HepG2 (cell line): ENCODE data around the gene DND1. TPM values are rescaled to one million over a fixed set of nuclear protein-coding genes. Genes with fewer than 3 reads are reported as not detected.

Experiments
- ATAC-seq: fragments of 200-7000 bp; cut with Tn5 transposase; 3 replicates; pipeline ENCODE4 v1.9.1; 2020; ENCODE audit warnings: mild to moderate bottlenecking, moderate library complexity
- BruUV-seq: library from RNA; stranded (reverse); fragments of 400-500 nt; replicated peaks from 2 replicates; lab custom pipeline; 2021; lab: Mats Ljungman, UMichigan
- CTCF ChIA-PET: fragments of 300-600 bp; formaldehyde crosslinking; extraction: SDS; loops from one replicate; lab custom pipeline; 2021; ENCODE audit warnings: low total read pairs, inconsistent platforms, low intra/inter-chr PET ratio; lab: Yijun Ruan, JAX
- POLR2A ChIA-PET: fragments of 350-600 bp; sonication (Branson Sonifier 250); formaldehyde crosslinking; loops from one replicate; lab custom pipeline; 2020; ENCODE audit warnings: antibody characterized with exemption, inconsistent platforms; lab: Yijun Ruan, JAX
- DNase-seq: peaks from one replicate; pipeline ENCODE4 v3.0.0-alpha.2; 2015; ENCODE audit warnings: low spot score
- FAIRE-seq: peaks from 3 replicates; lab custom pipeline; 2011; peaks lifted over from hg19 to GRCh38; lab: Jason Lieb, UNC
- H2AFZ ChIP-seq: one replicate; pipeline ENCODE4 v1.6.1; 2011; ENCODE audit warnings: low read length, inconsistent platforms
- H3K27ac ChIP-seq: fragments of 300-600 bp; 3 replicates; pipeline ENCODE4 v1.8.0; 2011; ENCODE audit warnings: mixed run types, mild to moderate bottlenecking, mixed read lengths, low read length, inconsistent platforms; ENCODE audit not compliant: insufficient read depth; ENCODE audit errors: extremely low read length
- H3K27me3 ChIP-seq, 2 experiments: fragments of 200-600 bp in 1 of 2; 2 replicates in 1 of 2; 3 replicates in 1 of 2; pipeline versions ENCODE4 v1.6.0 to v1.8.0; 2011; ENCODE audit warnings: low read length in 2 of 2, mild to moderate bottlenecking in 2 of 2, moderate library complexity in 2 of 2, inconsistent platforms in 1 of 2; ENCODE audit not compliant: insufficient read depth in 2 of 2, control insufficient read depth in 1 of 2
- H3K36me3 ChIP-seq, 2 experiments: fragments of 200-600 bp in 1 of 2; replicated peaks in 1 of 2; 2 replicates in 1 of 2; 3 replicates in 1 of 2; pipeline versions ENCODE4 v1.5.1 to v1.8.0; 2011; ENCODE audit warnings: low read length in 2 of 2, inconsistent platforms in 1 of 2; ENCODE audit not compliant: insufficient read depth in 2 of 2, control insufficient read depth in 1 of 2
- H3K4me1 ChIP-seq: 2 replicates; pipeline ENCODE4 v1.5.1; 2012; ENCODE audit warnings: low read length, inconsistent platforms; ENCODE audit not compliant: insufficient read depth
- H3K4me2 ChIP-seq: 2 replicates; pipeline ENCODE4 v1.6.0; 2011; ENCODE audit warnings: low read depth, low read length, inconsistent platforms
- H3K4me3 ChIP-seq, 3 experiments: fragments of 200-600 bp in 1 of 3; sonication (generic), shearing (Covaris generic) in 1 of 3; replicated peaks in 1 of 3; 2 replicates each; pipeline ENCODE4 v1.5.1; 2011 to 2016; ENCODE audit warnings: low read length in 3 of 3, inconsistent platforms in 2 of 3, low read depth in 2 of 3, mild to moderate bottlenecking in 2 of 3, control low read depth in 1 of 3, mixed read lengths in 1 of 3; ENCODE audit not compliant: insufficient read depth in 1 of 3
- H3K79me2 ChIP-seq: one replicate; pipeline ENCODE4 v1.6.1; 2011; ENCODE audit warnings: low read length, inconsistent platforms; ENCODE audit not compliant: insufficient read depth
- H3K9ac ChIP-seq: 2 replicates; pipeline ENCODE4 v1.6.0; 2011; ENCODE audit warnings: mild to moderate bottlenecking, low read depth, low read length, inconsistent platforms; ENCODE audit not compliant: insufficient read depth
- H3K9me3 ChIP-seq: 2 replicates; pipeline ENCODE4 v1.5.1; 2012; ENCODE audit warnings: mild to moderate bottlenecking, low read length
- H4K20me1 ChIP-seq: 2 replicates; pipeline ENCODE4 v1.6.0; 2011; ENCODE audit warnings: inconsistent platforms, mild to moderate bottlenecking, low read length, moderate library complexity; ENCODE audit not compliant: insufficient read depth
- AKAP8 ChIP-seq: sonication (generic); formaldehyde crosslinking; IDR thresholded peaks from 2 replicates; pipeline ENCODE4 v1.5.1; 2020; ENCODE audit warnings: mild to moderate bottlenecking, missing genetic modification reagents
- FIP1L1 ChIP-seq: fragments of 200-400 bp; formaldehyde crosslinking; IDR thresholded peaks from 2 replicates; pipeline ENCODE4 v1.6.1; 2018; ENCODE audit warnings: low read depth, mild to moderate bottlenecking, low read length, moderate library complexity, borderline replicate concordance; ENCODE audit not compliant: insufficient read depth
- MLXIP ChIP-seq: sonication (generic); formaldehyde crosslinking; IDR thresholded peaks from 2 replicates; pipeline ENCODE4 v1.9.0; 2021; ENCODE audit warnings: missing genetic modification reagents, borderline replicate concordance
- RORA ChIP-seq: sonication (generic); formaldehyde crosslinking; IDR thresholded peaks from 2 replicates; pipeline ENCODE4 v1.5.0; 2020; ENCODE audit warnings: mild to moderate bottlenecking, missing genetic modification reagents, moderate library complexity
- SKI ChIP-seq: fragments of 450-650 bp; IDR thresholded peaks from one replicate; pipeline ENCODE4 v1.6.1; 2018; ENCODE audit warnings: mild to moderate bottlenecking; ENCODE audit not compliant: partially characterized antibody
- SNAI1 ChIP-seq: sonication (generic); formaldehyde crosslinking; IDR thresholded peaks from 2 replicates; pipeline ENCODE4 v1.5.0; 2020; ENCODE audit warnings: mild to moderate bottlenecking, missing genetic modification reagents, borderline replicate concordance
- TBX3 ChIP-seq: fragments of 450-650 bp; IDR thresholded peaks from 2 replicates; pipeline ENCODE4 v1.6.1; 2017; ENCODE audit warnings: antibody characterized with exemption, mild to moderate bottlenecking, inconsistent platforms, borderline replicate concordance
- ZBTB37 ChIP-seq: sonication (generic); formaldehyde crosslinking; IDR thresholded peaks from 2 replicates; pipeline ENCODE4 v1.4.0; 2020; ENCODE audit warnings: mild to moderate bottlenecking, missing genetic modification reagents
- ZNF792 ChIP-seq: IDR thresholded peaks from 2 replicates; pipeline ENCODE4 v1.6.1; 2016
- WGBS: methylation state at CpG from one replicate; pipeline ENCODE4 v1.1.6; 2017; ENCODE audit warnings: low lambda C conversion rate; 5-methylcytosine and 5-hydroxymethylcytosine counted together
- in situ Hi-C: cut with HindIII; loops from 2 replicates; pipeline ENCODE4 v1.10.0; 2017; ENCODE audit warnings: low pct_unique_long_range_greater_than_20kb; ENCODE audit not compliant: extremely low pct_ligation_motif_present
- intact Hi-C: fragments of 100-400 bp; cut with micrococcal nuclease; formaldehyde crosslinking; loops from one replicate; pipeline ENCODE4 v1.10.0; 2022; ENCODE audit not compliant: unreplicated experiment
- polyA plus RNA-seq, 8 experiments: library from polyadenylated mRNA; depleted of rRNA in 3 of 8; stranded (reverse) in 7 of 8; unstranded in 1 of 8; fragments of >200 nt; fragmentation: Illumina TruSeq in 4 of 8; extraction: Trizol in 4 of 8; gene quantifications; 2 replicates each; pipeline versions ENCODE4 v1.2.1 to v1.2.3, GENCODE V29; 2011 to 2016; ENCODE audit warnings: low read depth in 4 of 8, missing spikeins in 1 of 8, mixed read lengths in 1 of 8; ENCODE audit not compliant: insufficient read depth in 1 of 8
- total RNA-seq, 5 experiments: library from RNA; depleted of rRNA; stranded (reverse); fragments of >200 nt; fragmentation: Illumina TruSeq; extraction: Trizol; gene quantifications; 2 replicates each; pipeline ENCODE4 v1.2.3, GENCODE V29; 2016; ENCODE audit warnings: low read depth in 1 of 5

Gene DND1
- total and polyA plus RNA-seq, 2 of the 13 experiments (the other 11 are each of a cell fraction or from before 2014, with no cell fraction given), result 0.48 to 0.55 TPM

DNA sequence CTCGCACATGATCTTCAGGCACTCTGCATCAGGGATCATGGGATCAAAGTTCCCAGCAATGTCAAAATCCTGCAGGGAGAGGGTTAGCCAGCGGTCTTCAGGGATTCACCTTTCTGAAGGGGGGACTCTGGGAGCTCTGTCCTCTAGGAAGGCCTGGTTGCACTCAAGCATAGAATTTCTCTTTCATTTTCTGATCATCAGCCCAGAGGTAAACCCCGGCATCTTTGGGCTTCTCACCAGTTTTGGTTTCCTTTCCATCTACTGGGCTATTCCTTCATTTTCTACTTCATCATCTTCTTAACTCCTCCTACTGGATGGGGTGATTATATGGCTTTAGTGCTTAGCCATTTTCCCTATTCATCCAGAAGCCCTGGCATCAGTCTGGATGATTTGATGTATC, 4.6 kb upstream of the DND1 start (continued):
- no peak for TF ChIP-seq FIP1L1
- TF ChIP-seq MLXIP (CRISPR knock-in tag), result no peak
- TF ChIP-seq RORA (CRISPR knock-in tag), result no peak
- no peak for TF ChIP-seq ZNF792 (CRISPR knock-in tag)
- TF ChIP-seq SKI, result no peak
- no peak for TF ChIP-seq TBX3

DNA sequence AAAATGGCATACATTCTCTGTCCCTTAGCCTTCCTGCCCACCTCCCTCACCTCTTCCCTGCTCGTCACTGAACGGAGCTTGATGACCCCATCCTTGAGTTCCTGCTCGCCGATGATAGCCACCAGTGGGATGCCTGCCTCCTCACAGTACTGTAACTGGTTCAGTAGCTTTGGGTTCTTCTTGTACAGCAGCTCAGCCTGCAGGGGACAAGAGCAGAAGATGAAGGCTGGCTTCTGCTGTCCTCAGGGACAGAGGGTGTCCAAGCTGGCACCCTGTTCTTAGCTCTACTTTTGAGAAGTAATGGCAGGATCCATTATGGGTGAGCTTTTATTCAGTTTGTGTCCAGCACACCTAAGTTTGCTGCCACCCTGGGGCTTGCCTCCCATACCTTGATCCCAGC, 1.3 kb upstream of the DND1 start:
- in situ Hi-C loops, result no loop called here
- Histone ChIP-seq H3K4me2 (no peak overlapping the region), H3K4me3 (no peak overlapping the region), H3K9me3 (no peaks in the 10 kb centered on the region), H3K27ac (no peak overlapping the region), H3K9ac (no peak overlapping the region), H3K4me1 (no peaks in the 10 kb centered on the region), H3K36me3 (peaks cover 29 to 56% of the 10 kb centered on the region in 2 experiments; a peak in 4 of 5 replicates), H2AFZ (no peak overlapping the region), H3K79me2 (no peaks in the 10 kb centered on the region), H4K20me1 (no peaks in the 10 kb centered on the region), H3K27me3 (no peaks in the 10 kb centered on the region)
- FAIRE-seq (no peak), DNase-seq (no peak), ATAC-seq (no peak)
- no peak for TF ChIP-seq SNAI1
- no peak for TF ChIP-seq ZBTB37 (CRISPR knock-in tag)
- peak; percentile 55; the same call in 1 of the 2 replicates for TF ChIP-seq AKAP8 (CRISPR knock-in tag)
- 96% methylated on average over 4 of the region's 4 CpGs for WGBS
- ChIA-PET POLR2A (interaction anchor here (0.9 to 1.2 kb wide), 2 partner anchors 16 to 26 kb away, joined by 4 read pairs; partner anchors contain the start of genes HARS1, HARS2 and ZMAT2), CTCF (no interaction called here)
- no TSS peak for BruUV-seq
- intact Hi-C loops, result no loop called here
